HG03108 (cell line): ENCODE results near the gene PPARGC1A.

ENCODE experiments used
- ATAC-seq: cut with Tn5 transposase; IDR thresholded peaks from one replicate; pipeline ENCODE4 v1.9.1; 2021; ENCODE audit warnings: moderate library complexity; ENCODE audit not compliant: unreplicated experiment

The PPARGC1A gene, protein sequence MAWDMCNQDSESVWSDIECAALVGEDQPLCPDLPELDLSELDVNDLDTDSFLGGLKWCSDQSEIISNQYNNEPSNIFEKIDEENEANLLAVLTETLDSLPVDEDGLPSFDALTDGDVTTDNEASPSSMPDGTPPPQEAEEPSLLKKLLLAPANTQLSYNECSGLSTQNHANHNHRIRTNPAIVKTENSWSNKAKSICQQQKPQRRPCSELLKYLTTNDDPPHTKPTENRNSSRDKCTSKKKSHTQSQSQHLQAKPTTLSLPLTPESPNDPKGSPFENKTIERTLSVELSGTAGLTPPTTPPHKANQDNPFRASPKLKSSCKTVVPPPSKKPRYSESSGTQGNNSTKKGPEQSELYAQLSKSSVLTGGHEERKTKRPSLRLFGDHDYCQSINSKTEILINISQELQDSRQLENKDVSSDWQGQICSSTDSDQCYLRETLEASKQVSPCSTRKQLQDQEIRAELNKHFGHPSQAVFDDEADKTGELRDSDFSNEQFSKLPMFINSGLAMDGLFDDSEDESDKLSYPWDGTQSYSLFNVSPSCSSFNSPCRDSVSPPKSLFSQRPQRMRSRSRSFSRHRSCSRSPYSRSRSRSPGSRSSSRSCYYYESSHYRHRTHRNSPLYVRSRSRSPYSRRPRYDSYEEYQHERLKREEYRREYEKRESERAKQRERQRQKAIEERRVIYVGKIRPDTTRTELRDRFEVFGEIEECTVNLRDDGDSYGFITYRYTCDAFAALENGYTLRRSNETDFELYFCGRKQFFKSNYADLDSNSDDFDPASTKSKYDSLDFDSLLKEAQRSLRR

GRCh38 chr4:23889814-23890341 lies at the start of gene PPARGC1A:
Gene PPARGC1A, minus strand, starts transcription at chr4:23890047. Its CDS starts 90 bp downstream, at chr4:23889957.
- no peak for ATAC-seq

GRCh38 chr4:23938796-23939195 lies 48.9 kb upstream of the PPARGC1A start:
- no peak for ATAC-seq

GRCh38 chr4:23937173-23937572 lies 47.3 kb upstream of the PPARGC1A start:
- ATAC-seq: no peak

GRCh38 chr4:23934915-23935314 lies 45.1 kb upstream of the PPARGC1A start:
- ATAC-seq: no peak

DNA sequence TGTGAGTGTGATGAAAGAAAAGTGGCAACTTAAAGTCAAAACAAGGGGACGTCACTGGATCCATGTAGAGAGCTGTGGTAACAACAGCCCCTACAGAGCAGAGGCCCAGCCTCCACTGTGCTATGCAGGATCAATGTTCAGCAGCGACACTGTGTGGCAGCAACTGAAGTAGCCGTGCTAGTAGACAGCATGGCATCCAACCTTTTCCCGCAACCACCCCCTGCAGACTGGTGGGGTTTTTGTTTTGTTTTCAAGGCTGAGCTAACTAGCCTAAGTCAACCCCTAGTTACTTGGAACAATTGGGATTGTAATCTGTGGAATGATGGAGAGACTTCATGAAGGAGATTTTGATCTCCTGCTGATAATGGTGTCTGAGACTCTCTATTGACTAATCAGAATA lies 44.4 kb upstream of the PPARGC1A start:
- ATAC-seq: no peak

- ATAC-seq: no peak
These were observed 43.1 kb upstream of the PPARGC1A start for GRCh38 chr4:23932901-23933308.

- no peak for ATAC-seq
These were observed 42.3 kb upstream of the PPARGC1A start for GRCh38 chr4:23932186-23932585.

DNA sequence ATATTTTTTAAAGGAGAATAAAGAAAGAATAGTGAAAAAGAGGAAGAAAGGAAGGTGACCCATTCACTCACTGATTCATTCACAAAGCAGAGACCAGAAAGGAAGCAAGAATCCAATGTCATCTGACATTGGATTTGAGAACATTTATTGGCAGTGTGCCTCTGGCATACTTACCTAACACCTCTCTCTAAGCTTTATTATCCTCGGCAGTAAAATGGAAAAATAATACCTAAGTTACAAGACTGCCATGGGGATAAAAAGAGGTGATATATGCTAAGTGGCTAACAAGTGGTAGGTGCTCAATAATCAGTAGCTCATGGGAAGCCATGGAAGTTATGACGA lies 41.6 kb upstream of the PPARGC1A start:
- ATAC-seq: no peak

DNA sequence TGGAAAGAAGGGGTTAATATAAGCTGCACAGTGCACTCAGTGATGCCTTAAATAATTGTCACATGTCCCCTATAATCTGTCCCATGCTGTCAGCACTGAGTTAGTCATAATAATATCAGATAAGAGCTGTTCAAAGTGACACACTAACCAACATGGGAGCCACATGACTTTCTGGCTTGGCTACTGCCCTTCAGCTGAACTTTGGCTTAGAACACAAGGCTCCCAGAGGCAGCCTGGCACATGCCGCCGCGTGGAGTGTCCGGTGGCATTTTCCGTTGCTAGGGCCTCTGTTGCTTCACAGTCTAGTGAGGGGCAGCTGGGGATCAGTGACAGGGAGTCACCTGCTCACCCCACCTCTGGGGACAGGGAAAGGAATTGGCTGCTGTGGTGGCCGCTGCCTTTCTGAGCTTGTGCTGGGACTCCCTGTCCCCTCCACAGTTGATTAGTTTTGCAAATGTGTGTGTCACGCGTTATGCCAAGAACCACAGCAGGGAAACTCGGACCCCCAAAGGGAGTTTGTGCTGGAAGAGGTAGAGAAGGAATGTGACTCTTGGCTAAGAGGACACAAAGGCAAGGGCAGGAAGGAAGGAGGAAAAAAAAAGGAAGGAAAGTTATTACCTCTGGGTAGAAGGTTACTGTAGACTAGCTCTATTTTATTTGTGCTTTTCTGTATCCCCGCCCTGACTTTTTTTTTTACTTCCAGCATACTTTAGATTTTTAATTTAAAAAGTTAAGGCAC lies 41.1 kb upstream of the PPARGC1A start:
- no peak for ATAC-seq

DNA sequence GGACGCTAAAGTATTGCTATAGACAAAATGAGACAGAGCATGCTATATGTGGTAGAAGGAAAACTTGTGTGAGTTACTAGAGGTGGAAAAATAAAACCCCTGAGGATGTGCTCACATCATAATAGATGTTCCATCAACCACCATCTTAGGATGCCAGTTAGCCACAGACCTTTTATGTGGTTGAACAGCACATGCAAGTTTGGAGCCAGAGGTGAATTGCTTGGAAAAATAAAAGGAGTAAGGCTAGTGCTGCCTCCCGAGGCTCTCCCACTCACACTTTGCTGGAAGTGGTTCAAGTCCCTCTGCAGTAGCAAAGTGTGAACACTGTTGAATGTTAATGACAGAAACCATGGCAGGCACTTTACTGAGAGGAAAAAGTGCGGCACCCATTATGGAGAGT lies 39.4 kb upstream of the PPARGC1A start:
- ATAC-seq: no peak

- no peak for ATAC-seq
These were observed 34.7 kb upstream of the PPARGC1A start for GRCh38 chr4:23924556-23924955.

GRCh38 chr4:23923840-23924239 lies 34.0 kb upstream of the PPARGC1A start:
- no peak for ATAC-seq

- no peak for ATAC-seq
These were observed 33.3 kb upstream of the PPARGC1A start for GRCh38 chr4:23923141-23923540.

DNA sequence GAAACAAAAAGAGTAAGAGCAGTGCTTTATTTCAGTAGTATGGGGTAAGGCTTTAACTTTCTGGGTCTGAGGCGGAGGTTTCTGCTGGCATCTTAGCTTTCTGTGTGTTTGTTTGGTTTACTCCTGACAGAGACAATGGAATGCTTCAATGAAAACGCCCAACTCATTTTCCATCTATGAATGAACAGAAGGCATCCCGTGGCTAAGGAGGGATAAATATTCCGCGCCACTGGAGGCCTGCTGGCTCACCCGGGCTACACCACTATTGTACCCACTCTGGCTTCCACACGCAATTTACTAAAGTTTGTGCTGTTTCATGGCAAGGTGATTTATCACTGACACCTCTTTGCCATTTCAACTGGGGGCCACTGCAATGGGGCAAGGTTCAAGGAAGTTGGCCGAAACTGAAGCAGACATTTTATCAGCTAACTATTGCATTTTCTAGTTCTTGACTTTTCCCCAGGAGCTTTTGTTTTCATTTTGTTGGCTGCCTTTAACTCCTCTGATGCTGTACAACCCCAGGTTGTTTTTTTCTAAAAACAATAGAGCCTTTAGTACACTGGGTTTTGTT lies 32.8 kb upstream of the PPARGC1A start:
- no peak for ATAC-seq

GRCh38 chr4:23922013-23922412 lies 32.2 kb upstream of the PPARGC1A start:
- no peak for ATAC-seq

GRCh38 chr4:23921447-23921845 lies 31.6 kb upstream of the PPARGC1A start:
- ATAC-seq: no peak

DNA sequence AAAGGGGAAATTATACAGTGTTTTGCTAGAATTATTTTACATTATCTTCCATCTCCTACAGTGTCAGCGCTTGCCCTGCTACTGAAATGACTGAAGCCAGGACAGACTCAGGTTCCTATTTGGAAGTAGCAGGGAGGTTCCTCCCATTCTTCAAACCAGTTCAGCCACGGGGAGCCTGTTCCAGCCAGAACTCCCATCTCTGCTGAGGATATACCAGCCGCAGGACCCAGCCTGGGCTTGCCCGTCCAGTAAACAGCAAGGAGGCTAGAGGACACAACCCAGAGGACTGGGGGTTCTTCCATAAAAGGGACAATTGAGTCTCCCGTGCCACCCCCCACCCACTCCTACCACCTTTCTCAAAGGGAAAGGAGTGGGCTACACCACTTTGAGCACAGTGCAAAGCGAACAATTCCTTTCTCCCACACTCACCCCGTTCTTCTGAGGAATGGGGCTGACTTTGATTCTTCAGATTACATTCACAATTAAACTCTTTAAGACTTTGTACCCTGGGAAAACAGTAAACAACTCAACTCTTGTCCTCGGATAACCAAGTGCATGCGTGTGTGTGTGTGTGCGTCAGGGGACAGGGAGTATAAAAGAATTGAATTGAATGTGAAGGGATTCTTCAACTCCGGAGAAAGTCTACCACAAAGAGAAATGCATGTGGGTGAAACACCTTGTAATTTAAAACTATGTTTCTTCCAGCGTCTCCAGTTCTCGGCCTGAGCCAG lies 31.0 kb upstream of the PPARGC1A start:
- no peak for ATAC-seq

DNA sequence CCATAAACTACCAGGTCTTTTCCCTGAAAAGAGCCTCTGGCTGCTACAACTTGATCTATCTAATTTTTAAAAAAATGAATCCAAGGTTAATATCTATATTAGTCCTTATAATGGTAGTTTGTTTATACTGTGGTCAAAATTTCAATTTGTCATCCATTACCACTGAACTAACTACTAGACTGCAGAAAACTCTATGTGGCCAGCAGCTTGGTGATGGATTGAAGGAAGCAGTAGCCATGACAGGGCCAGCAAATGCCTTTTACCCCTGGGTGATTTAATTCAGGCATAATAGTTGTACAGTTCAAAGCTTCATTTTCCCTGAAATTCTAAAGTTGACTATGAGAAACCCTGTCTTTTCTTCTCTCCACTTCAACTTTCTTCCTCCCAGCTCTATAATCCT lies 30.4 kb upstream of the PPARGC1A start:
- ATAC-seq: no peak

DNA sequence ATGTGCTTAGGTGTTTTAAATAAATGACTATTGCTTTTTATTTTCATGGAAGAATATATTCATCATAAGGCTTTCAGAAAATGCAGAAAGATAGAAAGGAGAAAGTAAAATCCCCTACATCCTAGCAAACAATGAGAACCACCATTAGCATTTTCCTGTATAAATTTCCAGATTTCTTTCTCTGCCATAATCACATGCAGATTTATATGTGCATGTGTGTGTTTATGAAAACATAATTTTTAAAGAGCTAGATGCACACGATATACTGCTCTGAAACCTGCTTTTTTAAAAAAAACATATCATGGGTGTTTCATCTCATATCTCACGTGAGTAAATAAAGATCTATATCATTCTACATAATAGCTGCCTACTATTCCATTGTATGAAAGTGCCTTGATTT lies 26.4 kb upstream of the PPARGC1A start:
- no peak for ATAC-seq

DNA sequence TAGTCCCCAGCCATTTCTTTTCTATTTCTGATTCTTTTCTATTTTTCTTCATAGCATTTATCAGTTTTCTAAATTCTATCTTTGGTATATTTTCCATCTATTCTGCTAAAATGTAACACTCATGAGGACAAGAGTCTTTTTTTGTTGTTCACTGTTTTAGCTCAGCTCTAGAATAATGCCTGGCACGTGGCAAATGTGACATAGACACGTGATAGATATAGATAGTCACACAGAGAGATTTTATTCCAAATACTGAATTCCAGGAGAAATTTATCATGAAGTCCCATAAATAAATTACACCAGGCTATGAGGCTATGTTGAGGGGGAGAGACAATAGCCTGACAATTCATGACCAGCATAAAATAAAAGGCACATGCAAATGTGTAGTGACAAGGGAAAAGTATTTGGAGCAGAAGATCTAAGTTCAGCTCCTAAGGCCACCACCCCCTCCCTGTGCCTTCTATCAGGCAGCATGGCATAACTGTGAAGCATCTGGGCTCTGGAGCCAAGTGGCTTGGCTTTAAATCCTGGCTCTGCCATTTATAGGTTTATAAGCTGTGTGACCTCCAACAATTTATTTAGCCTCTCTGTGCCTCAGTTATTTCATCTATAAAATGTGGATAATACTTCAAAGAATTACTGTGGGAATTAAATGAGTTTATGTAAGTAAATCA lies 25.7 kb upstream of the PPARGC1A start:
- no peak for ATAC-seq
